ENCODE data around the gene TEX53. TPM values are rescaled to one million over a fixed set of nuclear protein-coding genes. Genes with fewer than 3 reads are reported as not detected.

TEX53 gene
- total and polyA plus RNA-seq, 7 donors, result not detected

DNA sequence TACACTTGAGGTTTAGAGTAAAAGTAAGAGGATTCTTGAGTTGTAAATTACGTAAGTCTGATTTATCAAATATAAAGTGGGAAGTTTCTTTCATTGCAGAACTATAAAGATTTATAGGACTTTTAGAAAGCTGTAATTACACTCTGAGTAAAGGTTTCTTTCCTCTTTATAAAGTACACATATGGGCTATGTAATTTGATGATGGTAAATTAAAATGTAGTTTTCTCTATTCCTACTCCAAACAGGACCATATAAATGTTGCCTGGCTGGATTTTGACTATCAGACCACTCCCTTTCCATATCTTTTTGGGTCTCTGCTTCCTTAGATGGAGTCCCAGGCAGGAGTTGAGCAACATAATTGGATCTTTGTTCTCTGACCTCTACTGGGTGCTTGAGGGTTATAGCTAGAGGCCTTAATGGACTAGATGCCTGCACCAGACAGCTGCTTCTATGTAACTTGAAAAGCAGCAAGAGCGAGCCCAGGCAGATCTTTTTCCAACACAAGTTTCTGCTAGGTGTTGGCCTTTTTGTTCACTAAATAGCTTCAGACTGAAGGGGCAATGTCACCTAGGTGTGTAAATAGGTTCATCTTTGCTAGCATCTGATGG, 35.7 kb upstream of the TEX53 start:
- no peak for ATAC-seq
- H3K27ac ChIP-seq, result no peak overlapping the region
- H3K4me1 ChIP-seq, result no peaks in the 10 kb centered on the region
- H3K4me3 ChIP-seq, result no peak overlapping the region
- TF ChIP-seq, protein P1, sequence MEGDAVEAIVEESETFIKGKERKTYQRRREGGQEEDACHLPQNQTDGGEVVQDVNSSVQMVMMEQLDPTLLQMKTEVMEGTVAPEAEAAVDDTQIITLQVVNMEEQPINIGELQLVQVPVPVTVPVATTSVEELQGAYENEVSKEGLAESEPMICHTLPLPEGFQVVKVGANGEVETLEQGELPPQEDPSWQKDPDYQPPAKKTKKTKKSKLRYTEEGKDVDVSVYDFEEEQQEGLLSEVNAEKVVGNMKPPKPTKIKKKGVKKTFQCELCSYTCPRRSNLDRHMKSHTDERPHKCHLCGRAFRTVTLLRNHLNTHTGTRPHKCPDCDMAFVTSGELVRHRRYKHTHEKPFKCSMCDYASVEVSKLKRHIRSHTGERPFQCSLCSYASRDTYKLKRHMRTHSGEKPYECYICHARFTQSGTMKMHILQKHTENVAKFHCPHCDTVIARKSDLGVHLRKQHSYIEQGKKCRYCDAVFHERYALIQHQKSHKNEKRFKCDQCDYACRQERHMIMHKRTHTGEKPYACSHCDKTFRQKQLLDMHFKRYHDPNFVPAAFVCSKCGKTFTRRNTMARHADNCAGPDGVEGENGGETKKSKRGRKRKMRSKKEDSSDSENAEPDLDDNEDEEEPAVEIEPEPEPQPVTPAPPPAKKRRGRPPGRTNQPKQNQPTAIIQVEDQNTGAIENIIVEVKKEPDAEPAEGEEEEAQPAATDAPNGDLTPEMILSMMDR (IDR thresholded peaks at IDR 0.05), result no peak
- no peak for DNase-seq
- H3K27me3 ChIP-seq (ENCODE audit: insufficient read depth in 3 of 3, low read length in 2 of 3), result no peaks in the 10 kb centered on the region
- H3K36me3 ChIP-seq (ENCODE audit: insufficient read depth in 1 of 2, low read depth in 1 of 2), result no peaks in the 10 kb centered on the region
- H3K9me3 ChIP-seq, result no peaks in the 10 kb centered on the region
- WGBS, 3 donors, result 49 to 68% (median 50%) methylated on average over 2 of the region's 2 CpGs
- intact Hi-C loops (cut with DNase I), result no loop called here

DNA sequence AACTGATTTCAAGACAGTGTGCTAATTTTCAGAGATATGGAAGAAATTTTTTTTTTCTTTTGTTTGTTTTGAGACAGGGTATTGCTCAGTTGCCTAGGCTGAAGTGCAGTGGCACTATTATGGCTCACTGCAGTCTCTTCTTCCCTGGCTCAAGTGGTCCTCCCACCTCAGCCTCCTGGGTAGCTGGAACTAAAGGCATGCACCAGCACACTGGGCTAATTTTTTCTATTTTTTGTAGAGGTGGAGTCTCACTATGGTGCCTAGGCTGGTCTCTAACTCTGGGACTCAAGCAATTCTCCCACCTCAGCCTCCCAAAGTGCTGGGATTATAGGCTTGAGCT, 34.3 kb upstream of the TEX53 start:
- intact Hi-C loops (cut with DNase I), result no loop called here
- no peaks in the 10 kb centered on the region for H3K36me3 ChIP-seq (ENCODE audit: insufficient read depth in 1 of 2, low read depth in 1 of 2)
- no peaks in the 10 kb centered on the region for H3K4me1 ChIP-seq
- DNase-seq (no peak), ATAC-seq (no peak)
- H3K27ac ChIP-seq, result no peak overlapping the region
- TF ChIP-seq, protein P1 (IDR thresholded peaks at IDR 0.05), result no peak
- H3K27me3 ChIP-seq (ENCODE audit: insufficient read depth in 3 of 3, low read length in 2 of 3), result no peaks in the 10 kb centered on the region
- no peak overlapping the region for H3K4me3 ChIP-seq
- no peaks in the 10 kb centered on the region for H3K9me3 ChIP-seq

DNA sequence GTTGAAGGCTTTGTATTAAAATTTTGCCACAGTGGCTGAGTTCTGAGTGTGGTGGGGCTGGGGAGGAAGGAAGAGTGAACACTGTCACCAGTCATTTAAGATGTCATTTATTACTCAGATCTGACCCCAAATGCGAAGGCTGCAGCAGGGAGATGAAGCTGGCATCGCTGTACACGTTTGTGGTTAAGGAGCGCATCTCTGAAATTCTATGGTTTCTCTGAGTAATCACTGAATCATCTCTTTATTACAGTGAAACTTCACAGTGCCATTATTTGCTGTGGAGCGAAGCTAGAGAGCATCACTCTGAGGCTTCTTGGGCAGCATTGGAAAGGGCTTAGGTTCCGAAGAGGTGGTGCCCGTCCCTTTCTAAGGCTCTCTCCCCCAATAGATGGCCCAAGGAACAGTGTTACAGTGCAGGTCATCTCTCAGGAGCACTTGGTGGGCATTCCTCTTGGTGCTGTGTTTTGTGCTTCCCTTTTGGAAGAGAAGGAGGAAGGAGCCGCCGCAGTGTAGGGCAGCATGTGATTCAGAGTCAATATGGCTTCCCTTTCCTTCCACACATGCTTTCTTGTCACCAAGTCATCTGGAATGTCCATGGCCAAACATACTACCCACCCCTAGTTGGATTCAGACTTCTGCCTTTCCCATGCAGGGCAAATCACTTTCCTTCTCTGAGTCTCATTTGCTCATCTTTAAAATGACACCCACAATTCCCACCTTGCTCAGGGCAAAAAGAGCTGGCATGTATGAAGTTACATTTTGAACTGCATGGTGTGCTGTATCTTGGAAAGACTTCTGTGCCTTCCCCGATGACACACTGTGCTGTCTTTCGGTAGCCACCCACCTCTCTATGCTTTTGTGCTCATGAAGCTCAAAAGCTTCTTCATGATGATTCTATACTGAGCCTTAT, 33.7 kb upstream of the TEX53 start:
- H3K4me3 ChIP-seq, result no peak overlapping the region
- 81 to 88% (median 84%) methylated on average over 11 of the region's 11 CpGs for WGBS, 3 donors
- no peaks in the 10 kb centered on the region for H3K27me3 ChIP-seq (ENCODE audit: insufficient read depth in 3 of 3, low read length in 2 of 3)
- no peaks in the 10 kb centered on the region for H3K9me3 ChIP-seq
- no peak overlapping the region for H3K27ac ChIP-seq
- H3K4me1 ChIP-seq, result no peaks in the 10 kb centered on the region
- H3K36me3 ChIP-seq (ENCODE audit: insufficient read depth in 1 of 2, low read depth in 1 of 2), result no peaks in the 10 kb centered on the region
- no peak for ATAC-seq
- intact Hi-C loops (cut with DNase I), result no loop called here
- TF ChIP-seq, protein P1 (IDR thresholded peaks at IDR 0.05), result no peak
- DNase-seq, result no peak

DNA sequence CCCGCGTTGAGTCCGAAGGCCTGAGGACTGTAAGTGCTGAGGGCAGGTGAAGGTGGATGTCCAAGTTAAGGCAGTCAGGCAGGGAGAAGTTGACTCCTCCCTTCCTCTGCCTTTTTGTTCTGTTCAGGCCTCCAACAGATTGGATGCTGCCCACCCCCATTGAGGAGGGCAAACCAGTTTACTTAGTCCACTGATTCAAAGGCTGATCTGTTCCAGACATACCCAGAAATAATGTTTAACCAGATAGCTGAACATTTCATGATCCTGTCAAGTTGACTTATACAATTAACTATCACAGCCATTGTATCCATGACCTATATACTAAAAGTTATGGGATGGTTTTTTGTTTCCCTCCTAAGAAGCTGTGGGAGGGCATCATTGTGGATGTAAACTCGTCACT, 32.7 kb upstream of the TEX53 start:
- ATAC-seq, result no peak
- H3K4me1 ChIP-seq, result no peaks in the 10 kb centered on the region

More for the DNA sequence above, 32.7 kb upstream of the TEX53 start:
- Histone ChIP-seq H3K4me3 (no peak overlapping the region), H3K27ac (no peak overlapping the region), H3K36me3 (ENCODE audit: insufficient read depth in 1 of 2, low read depth in 1 of 2) (no peaks in the 10 kb centered on the region), H3K9me3 (no peaks in the 10 kb centered on the region), H3K27me3 (ENCODE audit: insufficient read depth in 3 of 3, low read length in 2 of 3) (no peaks in the 10 kb centered on the region)
- whole genome bisulfite sequencing, 3 donors, result 78 to 93% (median 87%) methylated on average over 4 of the region's 4 CpGs
- no peak for DNase-seq
- TF ChIP-seq, protein P1 (IDR thresholded peaks at IDR 0.05), result no peak
- intact Hi-C loops (cut with DNase I), result no loop called here

Data from psoas muscle (tissue), 8 donors.